GM19438 (cell line): Measurements from ENCODE around the gene VPS9D1.
"Not testable (repeated sequence)": the region's sequence is repeated elsewhere in the genome, so short reads cannot be mapped to it uniquely, and the experiment has no call there.

ENCODE experiments used
- ATAC-seq: cut with Tn5 transposase; IDR thresholded peaks from one replicate; pipeline ENCODE4 v1.9.1; 2021; ENCODE audit warnings: low read depth; ENCODE audit not compliant: unreplicated experiment

VPS9D1 gene

DNA sequence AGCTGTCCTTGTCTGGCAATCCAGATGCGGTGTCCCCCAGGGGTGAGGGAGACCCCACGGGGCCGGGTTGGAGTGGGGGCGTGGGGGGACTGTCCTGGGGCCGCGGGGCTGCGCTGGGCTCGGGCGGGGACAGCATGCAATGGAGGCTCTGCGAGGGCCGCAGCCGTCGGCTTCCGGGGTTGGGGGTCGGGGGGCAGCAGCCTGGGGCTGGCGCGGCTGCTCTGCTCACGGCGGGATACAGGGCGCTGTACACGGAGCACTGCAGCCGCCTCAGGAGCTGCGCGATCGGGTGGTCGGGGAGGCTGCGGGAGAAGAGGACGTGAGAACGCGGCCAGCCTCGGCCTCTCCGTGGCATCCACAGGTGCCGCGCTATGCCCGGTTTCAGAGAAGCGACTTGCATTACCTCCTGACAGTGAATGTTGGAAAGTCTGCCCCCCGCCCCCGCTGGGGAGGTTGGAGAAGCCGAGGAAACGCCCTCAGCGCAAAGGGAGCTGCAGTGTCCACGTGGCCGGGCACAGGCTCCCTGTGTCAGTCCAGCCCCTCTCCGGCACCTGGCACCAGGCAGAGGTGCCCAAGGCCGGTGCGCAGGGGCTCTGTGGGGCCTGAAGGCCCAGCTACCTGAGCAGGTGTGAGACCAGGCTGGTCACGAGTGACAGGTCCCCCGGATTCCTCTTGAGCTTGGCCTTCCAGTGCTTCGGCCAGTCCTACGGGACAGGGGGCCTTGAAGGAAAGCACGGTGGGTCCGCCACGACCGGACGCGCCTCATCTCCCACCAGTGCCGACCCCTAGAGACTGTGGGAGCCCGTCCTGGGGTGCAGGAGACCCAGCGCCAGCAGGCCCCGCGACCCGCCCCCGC is 9.8 kb downstream of the VPS9D1 start:
- no peak for ATAC-seq

DNA sequence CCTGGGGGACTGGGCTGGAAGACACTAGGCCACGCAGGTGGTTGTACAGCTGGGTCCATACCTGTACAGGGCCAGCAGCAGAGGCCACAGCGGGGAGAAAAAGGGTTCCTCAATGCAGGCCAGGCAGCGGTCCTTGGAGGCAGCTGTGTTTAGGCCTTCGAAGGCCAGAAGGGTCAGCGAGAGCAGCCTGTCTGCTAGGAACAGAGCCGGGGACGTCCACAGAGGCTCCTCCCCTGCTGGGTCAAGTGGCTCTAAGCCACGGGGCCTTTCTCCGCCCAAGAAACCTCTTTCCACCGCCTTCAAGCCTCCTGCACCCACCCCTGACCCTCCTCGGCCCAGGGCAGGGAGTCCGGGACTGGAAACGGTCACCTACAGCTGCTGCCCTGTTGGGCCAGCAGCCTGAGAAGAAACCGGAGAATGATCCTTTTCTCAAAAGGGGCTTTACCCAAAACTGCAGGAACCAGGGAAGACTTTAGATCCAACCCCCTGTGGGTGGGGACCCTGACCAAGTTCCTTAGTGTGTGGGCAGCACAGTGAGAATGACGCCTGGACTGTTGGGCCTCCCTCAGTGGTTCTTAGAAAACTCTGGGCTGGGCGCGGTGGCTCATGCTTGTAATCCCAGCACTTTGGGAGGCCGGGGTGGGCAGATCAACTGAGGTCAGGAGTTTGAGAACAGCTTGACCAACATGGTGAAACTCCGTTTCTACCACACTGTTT is 10.8 kb downstream of the VPS9D1 start:
- ATAC-seq: no peak

DNA sequence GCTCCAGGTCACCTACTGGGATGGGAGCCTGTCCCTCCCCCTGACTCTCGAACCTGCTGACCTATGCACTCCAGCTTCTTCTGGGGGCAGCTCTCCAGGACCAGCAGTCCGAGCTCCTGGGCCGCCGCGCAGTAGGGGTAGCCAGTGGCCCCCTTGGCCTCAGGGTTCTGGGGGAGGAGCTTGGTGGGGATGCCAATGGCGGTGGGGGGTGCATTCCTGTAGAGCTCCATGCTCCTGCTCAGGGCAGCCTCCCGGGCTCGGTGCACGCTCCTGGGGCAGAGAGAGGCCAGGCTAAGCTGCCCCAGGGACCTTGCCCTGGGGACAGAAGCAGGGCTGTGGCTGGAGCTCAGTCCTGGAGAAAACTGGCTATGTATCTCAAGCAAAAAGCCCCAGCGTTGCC is 11.5 kb downstream of the VPS9D1 start:
- ATAC-seq: no peak

DNA sequence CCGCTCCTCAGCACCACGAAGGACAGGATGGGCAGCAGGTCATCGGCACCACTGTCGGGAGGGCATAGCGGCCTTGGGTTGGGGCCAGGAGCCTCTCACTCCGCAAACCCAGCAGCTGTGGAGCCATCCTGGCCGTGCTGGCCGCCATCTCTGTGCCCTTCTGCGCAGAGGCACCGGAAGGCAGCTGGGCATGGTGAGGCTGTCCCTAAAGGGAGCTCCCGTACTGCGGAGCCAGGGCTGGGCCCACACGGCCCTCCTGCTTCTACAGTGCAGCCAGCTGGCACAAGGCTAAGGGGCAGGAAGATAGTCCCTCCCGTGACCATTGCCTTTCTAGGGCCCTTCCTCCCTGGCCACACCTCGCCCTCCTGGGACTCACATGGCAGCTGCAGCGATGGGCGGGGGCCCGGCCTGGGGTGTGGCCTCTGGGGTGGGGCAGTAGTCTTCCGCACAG is 12.2 kb downstream of the VPS9D1 start:
- ATAC-seq: no peak

DNA sequence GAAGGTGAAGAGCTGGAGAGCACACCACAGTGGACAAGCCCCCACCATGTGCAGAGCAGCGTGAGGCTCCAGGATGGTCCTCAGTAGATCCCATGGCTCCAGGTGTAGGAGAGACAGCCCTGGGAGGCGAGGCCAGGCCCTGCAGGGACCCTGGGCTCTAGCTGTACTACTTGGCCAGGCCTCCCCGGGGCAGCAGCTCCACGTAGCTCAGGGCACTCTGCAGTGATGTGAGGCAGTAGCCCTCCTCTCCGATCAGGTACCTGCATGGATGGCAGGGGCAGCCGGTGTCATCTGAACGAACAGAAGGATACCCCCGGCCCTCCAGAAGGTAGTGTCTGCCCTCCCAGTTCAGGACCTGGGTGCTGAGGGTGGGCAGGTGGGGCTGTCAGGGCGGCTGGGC is 13.0 kb downstream of the VPS9D1 start:
- no peak for ATAC-seq

DNA sequence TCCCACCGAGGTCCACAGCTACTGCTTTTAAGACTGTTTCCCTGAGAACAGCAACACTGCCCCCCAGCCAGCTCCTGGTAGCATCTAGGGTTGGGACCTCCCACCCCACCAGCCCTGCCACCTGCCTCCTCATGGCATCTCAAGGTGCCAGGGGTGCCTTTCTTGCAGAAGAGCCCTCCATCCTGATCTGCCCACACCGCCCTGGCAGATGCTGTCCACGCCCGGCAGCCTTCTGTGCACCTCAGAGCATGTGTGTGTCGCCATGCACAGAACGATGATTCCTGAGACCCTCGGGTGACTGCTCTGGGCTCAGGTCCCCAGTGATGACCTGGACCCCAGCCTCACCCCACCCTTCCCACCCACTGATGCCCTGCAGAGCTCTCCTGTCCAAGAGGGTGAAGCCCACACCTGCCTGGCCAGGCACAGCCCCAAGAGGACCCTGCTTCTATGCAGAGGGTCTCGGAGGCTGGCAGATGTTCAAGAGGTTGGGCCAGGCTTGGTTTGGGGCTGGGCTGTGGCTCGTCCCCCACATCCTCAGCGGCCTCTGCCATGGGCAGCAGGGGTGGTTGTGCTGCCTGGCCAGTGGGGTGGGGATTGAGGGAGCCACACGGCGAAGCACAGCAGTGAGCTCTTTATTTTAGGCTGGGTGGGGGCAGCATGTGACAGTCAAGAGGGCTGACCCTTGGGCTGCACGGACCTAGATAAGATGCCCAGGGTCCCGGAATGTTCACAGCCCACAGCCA is 14.0 kb downstream of the VPS9D1 start:
- no peak for ATAC-seq

DNA sequence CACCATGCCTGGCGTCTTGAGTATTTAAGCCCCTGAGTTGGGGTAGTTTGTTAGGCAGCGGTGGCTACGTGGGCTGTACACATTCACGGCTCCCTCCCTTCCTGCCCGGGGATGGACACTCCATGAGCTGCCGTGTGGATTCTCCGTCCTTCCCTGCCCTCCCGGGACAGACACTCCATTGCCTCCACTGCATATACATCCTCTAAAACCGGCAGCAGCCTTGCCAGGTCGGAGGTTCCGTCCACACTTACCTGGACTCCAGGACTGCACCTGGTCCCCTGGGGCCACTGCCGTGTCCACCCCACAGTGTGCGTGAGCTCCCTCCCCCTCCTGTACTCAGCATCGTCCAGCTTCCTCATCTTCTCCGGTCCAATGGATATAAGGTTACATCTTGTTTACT is 15.7 kb downstream of the VPS9D1 start:
- no peak for ATAC-seq

DNA sequence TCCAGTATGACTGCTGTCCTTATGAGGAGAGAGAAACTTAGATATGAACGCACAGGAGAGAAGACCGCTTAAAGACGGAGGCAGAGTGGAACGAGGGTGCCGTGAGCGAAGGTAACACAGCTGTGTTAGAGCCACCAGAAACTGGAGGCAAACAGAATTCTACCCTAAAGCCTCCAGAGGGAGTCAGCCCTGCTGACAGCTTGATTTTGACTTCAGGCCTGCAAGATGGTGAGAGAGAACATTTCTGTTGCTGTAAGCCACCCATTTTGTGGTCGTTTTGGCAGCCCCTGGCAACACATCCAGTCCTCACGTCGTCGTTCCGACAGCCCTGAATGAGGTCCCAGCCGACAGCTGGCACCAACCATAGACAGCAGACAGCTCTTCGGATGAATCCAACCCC is 16.4 kb downstream of the VPS9D1 start:
- ATAC-seq: no peak

DNA sequence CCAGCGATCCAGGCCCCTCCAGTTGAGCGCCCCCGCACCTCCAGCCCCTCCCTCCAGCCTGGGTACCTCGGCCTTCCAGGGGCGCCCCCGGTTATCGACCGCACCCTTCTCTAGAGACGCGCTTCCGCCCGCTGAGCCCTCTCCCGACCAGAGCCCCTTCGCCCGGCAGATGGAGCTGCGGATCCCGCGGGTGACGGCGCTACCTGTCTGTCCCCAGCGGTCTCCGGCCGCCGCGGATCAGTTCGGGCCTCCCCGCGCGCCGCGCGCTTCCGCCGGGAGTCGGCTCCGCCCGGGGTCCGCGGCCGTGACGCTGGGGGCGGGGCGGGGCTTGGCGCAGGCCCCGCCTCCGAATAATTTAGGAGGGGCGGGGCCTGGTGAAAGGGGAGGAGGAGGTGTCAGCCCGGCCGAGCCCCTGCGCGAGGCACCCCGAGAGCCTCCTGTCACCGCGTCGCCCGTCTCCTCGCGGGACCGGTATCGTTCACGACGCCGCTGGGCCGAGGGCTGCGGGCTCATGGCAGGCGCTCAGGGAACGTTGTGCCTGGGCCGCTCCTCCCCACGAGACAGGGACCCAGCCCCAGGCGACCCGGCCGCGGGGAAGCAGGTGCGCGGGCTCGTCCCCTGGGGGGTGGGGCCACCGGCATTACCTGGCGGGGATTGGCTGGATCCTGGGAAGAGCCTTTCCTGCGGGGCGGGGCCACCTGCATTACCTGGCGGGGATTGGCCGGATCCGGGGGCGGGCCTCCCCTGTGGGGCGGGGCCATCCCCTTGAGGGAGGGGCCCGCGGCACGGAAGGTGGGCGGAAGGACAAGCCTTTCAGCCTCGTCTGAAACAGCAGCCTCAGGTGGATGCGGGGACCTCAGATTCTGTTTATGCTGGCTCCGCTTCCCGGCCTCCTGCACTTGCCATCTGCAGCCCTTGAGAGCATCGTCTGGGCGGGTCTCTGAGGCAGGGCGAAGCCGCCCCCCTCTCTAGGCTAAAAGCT is 19.0 kb downstream of the VPS9D1 start, which contains the start of gene SPATA2L:
Gene SPATA2L (minus strand): TSS at position 281 of the 982 bp plus-strand sequence. CDS start 473 bp downstream, outside the sequence.
- peak; percentile 63 for ATAC-seq

DNA sequence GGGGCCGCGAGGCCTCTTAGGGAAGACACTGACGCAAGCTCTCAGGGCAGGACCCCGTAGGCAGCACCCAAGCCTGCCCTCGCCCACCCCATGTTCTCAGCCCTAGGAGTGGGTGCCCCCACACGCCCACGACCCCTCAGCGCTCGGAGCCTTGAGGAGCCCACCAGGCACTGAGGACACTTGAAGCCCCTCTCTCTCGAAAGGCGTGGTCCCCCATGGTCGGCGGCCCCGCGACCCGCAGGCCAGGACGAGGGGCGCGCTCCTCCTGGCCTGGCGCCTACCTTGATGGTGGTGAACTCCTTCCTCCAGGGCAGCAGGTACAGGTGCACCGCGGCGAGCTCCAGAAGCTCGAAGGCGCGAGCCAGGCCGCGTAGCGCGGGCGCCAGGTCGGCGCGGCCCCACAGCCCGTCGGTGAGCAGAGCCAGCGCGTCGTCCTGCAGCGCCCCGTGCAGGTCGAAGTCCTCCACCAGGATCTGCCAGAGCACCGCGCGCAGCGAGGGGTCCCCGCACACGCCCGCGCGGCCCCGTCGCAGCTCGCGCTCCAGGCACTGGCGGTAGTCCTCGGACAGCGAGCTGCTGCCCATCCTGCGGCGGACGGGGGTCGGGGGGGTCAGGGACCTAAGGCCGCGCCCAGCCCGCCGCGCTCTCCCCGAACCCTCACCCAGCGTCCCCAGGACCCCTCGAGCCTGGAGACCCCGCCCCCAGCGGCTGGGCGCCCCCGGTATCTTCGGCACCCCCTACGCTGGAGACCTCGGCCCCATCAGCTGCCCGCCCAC is 19.9 kb downstream of the VPS9D1 start:
- ATAC-seq: peak; percentile 2

DNA sequence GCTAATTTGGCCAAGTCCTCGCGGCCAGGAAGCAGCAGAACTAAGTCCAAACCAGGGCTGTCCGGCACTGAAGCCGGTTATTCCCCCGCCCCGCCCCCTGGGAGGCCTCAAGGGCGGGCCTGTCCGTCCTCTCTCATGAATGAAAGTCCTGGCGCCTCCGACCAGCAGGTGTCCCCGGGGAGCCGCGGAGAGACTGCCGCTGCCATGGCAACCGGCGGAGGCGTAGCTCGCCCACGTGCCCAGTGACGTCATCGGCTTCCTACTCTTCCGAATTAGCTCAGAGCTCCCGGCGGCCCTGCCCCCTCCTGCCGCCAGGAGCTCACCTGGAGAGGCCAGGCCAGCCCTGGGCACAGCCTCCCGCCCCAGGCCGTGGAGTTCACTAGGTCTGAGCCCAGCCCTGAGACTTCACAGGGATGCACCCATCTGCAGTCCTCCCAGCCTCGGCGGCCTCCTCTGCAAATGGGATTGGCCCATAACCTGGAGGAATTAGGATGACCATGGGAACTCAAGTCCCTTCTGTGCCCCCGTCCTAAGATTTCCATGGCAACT is 20.5 kb downstream of the VPS9D1 start:
- peak; percentile 37 for ATAC-seq

DNA sequence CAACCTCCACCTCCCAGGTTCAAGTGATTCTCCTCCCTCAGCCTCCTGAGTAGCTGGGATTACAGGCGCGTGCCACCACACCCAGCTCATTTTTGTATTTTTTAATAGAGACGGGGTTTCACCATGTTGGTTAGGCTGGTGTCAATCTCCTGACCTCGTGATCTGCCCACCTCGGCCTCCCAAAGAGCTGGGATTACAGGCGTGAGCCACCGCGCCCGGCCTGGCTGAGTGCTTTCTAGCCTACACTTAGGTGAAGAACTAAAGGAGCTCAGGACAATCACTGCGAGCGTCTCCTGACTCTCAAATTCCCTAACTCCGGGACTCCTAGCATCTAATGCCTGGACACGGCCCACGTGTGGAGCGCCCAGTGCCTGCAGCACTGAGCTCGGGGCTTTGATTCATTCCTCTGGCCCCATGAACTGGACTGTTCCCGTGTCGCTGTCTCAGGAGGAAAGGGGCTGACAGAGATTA is 21.0 kb downstream of the VPS9D1 start:
- not testable (repeated sequence) for ATAC-seq

DNA sequence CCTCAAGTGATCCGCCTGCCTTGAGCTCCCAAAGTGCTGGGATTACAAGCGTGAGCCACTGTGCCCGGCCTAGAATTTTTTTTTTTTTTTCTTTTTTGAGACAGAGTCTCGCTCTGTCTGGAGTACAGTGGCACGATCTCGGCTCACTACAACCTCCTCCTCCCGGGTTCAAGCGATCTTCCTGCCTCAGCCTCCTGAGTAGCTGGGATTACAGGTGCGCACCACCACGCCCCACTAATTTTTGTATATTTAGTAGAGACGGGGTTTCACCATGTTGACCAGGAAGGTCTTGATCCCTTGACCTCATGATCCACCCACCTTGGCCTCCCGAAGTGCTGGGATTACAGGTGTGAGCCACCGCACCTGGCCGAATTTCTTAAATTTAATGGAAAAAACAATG is 22.0 kb downstream of the VPS9D1 start:
- not testable (repeated sequence) for ATAC-seq

DNA sequence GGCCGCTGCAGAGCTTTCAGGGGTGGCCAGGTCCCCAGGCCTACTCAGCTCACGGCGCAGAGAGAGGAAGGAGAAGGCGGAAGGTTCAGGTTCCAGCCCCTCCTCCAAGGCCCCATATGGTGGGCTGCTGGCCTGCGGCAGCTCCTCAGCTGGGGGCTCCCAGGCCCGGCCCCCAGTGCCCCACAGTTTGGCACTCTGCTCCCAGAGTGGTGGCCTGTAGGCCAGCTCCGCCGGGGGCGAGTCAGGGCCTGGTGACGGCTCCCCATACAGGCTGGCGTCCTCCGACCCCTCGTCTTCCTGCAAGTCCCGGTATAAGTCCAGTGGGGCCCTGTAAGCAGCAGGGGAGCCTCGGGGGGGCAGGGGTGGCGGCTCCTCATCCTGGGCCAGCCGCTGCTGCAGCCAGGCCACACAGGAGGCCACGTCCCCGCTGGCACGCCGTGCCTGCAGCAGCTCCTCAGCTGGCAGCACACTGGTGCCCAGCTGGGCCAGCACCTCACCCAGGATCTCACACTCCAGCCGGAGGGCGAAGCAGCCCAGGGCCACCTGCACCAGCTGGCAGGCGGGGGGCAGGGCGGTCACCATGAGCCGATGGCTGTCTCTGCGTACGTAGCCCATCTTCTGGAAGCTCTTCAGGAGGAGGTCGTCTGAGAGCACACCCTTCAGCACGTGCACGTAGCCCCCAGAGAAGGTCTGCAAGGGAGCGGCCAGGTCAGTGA is 22.9 kb downstream of the VPS9D1 start:
- ATAC-seq: no peak

DNA sequence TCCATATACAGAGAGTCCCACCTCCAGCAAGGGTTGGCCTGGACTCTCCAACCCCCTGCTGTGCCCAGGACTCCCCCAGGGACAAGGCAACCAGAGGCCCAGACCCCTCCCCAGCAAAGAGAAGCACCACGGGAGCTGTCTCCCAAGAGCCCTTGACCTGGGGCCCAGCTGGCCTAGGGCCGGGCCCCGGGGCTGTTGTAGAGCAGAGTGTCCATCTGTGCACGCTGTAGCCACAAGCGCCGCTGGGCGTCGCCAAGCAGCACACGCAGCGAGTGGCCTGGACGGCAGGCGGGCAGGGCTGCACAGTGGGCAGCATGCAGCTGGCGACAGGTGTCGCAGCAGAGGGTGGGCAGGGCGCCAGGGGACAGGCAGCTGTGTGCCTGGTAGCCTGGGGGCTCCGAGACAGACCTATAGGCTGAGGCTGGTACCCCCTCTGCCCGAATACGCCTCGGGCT is 23.5 kb downstream of the VPS9D1 start:
- ATAC-seq: no peak

DNA sequence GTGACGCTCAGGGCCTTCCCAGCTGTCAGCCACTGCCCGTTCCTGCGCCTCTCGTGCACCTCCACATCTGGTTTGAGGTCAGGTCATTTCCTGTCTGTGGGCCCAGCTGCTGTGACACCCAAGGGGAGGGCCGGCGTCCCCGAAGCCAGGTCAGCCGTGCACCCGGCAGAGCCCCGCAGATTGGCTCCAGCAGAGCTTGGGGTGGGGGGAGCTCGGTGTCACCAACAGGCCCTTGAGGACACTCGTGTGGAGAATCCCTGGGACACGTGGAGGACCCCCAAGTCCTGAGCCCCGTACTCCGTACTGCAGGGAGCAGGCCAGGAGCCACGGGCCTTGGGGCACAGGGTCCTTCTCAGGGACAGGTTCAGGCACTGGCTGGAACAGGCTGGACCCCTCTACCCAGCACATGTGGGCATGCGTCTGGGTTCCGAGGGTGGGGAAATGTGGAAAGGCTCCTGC is 24.0 kb downstream of the VPS9D1 start:
- no peak for ATAC-seq

DNA sequence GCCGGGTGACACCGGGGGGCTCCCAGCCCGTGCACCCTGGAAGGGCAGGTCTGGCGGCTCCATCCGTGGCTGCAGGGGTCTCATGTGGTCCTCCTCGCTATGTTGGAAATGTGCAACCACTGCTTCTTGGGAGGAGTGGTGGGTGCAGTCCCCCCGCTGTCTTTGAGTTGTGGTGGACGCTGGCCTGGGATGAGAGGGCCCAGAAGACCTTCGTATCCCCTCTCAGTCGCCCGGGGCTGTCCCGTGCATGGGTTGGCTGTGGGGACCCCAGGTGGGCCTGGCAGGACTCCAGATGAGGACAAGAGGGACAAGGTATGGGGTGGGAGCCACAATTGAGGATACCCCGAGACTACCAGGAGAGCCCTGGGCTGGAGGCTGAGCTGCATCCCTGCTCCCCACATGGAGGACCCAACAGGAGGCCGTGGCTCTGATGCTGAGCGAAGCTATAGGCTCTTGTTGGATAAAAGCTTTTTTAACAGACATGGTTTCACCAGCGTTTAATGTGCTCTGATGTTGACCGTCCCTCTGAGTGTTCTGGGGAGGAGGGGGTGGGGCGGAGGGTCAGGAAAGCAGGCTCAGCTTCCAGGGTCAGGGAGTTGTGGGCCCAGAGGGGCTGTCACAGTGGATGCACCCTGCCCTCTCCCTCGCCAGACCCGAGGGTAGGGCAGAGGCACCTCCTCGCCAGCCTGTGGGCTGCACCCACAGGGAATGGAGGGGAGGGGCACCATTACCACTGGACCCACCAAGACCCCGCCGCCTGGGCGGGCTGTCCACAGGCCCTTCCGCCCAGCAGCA is 24.6 kb downstream of the VPS9D1 start:
- ATAC-seq: no peak
